AG09309 (cell line): Measurements from ENCODE around the gene DSN1.

Source experiments
- DNase-seq: peaks from one replicate; pipeline ENCODE4 v3.0.0-alpha.2; 2010; ENCODE audit warnings: low read depth
- H3K4me3 ChIP-seq: 2 replicates; pipeline ENCODE4 v1.5.1; 2011; ENCODE audit warnings: mild to moderate bottlenecking, low read depth, low read length, moderate library complexity; ENCODE audit not compliant: control insufficient read depth
- TF ChIP-seq, protein P1 (sequence below): IDR thresholded peaks from 2 replicates; pipeline ENCODE4 v1.5.1; 2011; ENCODE audit warnings: mild to moderate bottlenecking, low read depth, low read length, inconsistent platforms; ENCODE audit not compliant: insufficient read depth, control insufficient read depth; ENCODE audit errors: missing control alignments

Gene DSN1

DNA sequence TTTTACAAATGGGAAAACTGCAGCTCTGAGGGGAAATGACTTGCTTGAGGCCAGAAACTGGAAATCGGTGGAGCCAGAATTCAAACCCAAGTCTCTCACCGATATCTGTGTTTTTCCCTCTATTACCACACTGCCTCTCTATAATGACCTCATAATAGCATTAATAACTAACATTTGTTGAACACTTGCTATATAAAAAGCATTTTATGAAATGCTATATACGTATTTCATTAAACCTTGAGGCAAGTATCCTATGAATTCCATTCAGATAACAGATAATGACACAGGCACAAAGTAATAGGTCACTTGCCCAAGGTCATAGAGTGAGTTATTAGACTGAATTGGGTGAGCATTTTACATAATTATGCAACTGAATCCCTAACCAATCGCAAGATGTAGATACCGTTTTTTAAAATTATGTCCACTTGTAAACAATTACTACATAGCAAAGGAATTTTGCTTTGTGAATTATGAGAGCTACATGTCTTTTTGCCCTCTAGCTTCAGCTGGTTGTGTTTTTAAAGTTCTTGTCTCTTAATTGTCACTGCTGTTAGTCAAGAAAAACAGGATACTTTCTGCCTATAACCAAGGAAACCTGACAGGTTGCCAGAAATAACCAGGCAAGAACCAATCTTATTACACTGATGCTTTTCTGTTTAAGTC lies 4.7 kb downstream of the DSN1 start:
- no peak for DNase-seq
- no peak overlapping the region for H3K4me3 ChIP-seq
- TF ChIP-seq, protein P1, sequence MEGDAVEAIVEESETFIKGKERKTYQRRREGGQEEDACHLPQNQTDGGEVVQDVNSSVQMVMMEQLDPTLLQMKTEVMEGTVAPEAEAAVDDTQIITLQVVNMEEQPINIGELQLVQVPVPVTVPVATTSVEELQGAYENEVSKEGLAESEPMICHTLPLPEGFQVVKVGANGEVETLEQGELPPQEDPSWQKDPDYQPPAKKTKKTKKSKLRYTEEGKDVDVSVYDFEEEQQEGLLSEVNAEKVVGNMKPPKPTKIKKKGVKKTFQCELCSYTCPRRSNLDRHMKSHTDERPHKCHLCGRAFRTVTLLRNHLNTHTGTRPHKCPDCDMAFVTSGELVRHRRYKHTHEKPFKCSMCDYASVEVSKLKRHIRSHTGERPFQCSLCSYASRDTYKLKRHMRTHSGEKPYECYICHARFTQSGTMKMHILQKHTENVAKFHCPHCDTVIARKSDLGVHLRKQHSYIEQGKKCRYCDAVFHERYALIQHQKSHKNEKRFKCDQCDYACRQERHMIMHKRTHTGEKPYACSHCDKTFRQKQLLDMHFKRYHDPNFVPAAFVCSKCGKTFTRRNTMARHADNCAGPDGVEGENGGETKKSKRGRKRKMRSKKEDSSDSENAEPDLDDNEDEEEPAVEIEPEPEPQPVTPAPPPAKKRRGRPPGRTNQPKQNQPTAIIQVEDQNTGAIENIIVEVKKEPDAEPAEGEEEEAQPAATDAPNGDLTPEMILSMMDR = no peak

GRCh38 chr20:36761125-36761524 lies 12.4 kb downstream of the DSN1 start:
- no peak overlapping the region for H3K4me3 ChIP-seq
- DNase-seq = no peak
- TF ChIP-seq, protein P1 = no peak

GRCh38 chr20:36760647-36761046 lies 12.9 kb downstream of the DSN1 start:
- TF ChIP-seq, protein P1 = no peak
- H3K4me3 ChIP-seq = no peak overlapping the region
- no peak for DNase-seq

DNA sequence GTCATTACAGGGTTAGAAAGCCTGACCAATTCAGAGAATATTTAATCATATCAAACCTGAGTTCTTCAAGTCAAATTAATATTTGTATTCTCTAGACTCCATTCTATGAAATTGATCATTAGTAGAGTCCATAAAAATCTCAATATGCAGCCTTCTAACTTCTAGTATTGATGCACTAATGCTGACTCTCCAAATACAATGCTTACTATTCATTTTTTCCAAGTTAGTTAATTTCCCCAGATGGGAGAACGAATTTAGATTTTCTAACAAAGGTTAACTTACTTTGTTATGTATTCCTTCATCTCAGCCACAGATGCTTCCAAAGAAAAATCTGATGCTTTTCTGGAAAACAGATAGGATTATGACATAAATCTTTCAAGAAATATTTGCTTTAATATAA lies 15.3 kb downstream of the DSN1 start:
- no peak for DNase-seq
- TF ChIP-seq, protein P1 = no peak
- no peak overlapping the region for H3K4me3 ChIP-seq

GRCh38 chr20:36756496-36756895 lies 17.1 kb downstream of the DSN1 start:
- H3K4me3 ChIP-seq = no peak overlapping the region
- DNase-seq = no peak
- TF ChIP-seq, protein P1 = no peak

DNA sequence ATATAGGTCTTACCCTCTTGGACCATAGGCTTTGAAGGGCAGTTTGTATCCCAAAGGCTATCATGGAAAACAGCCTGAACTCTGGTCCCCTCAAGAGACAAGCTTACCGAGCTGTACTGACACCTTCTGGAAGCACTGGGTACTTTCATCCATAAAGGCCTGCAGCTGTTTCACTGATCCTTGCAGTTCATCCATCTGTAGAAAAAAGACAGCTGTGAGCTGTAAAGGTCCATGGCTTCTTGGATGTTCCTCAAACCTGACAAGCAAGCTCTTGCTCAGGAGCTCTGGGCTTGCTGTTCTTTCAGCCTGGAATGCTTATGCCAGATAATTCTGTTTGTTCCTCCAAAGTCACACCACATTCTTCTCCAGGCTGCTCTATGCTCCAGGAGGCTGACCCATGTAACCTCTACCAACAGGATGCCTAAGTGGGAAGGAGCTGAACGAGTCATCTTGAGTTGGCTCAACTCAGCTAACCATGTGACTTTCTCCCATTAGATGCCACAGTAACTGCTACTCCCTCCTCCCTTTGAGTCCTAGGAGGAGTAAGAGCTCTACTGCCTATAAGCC lies 18.8 kb downstream of the DSN1 start:
- peak; percentile 37 for DNase-seq
- TF ChIP-seq, protein P1 = peak; percentile 81

DNA sequence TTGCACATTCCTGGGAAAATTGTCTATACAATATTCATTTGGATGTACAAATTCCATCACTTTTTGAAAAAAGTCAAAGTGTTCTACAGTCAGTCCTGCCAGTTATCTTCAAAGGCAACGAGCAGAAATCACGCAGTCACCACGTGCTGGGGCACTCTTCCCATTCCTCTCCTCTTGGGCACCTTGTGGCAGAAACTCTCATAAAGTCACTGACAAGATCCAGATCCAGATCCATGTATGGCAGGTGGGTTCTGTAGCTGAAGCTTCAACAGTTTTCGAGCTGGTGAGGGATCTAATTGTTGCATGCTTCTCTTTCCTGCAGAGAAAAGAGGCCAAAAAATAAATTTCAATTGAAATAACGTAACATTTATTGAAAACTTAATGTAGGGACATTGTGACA lies 21.0 kb downstream of the DSN1 start:
- TF ChIP-seq, protein P1 = no peak
- no peak for DNase-seq
- H3K4me3 ChIP-seq = no peak overlapping the region

More for the DNA sequence above, 18.8 kb downstream of the DSN1 start:
- no peak overlapping the region for H3K4me3 ChIP-seq
